Cardiac fibroblast (primary cell): ENCODE results near the gene ATP10A.
"Not testable (repeated sequence)": the region's sequence is repeated elsewhere in the genome, so short reads cannot be mapped to it uniquely, and the experiment has no call there.

Source experiments
- DNase-seq, 2 donors: peaks; one replicate each; pipeline versions ENCODE4 v3.0.0 to v3.0.0-alpha.2; 2010; ENCODE audit warnings: low read depth in 2 of 2
- H3K4me3 ChIP-seq, 2 donors: replicated peaks in 1 of 2; 1 replicate in 1 of 2; 2 replicates in 1 of 2; pipeline ENCODE4 v1.5.1; 2011; ENCODE audit warnings: low read depth in 2 of 2, low read length in 2 of 2, mild to moderate bottlenecking in 2 of 2, moderate library complexity in 1 of 2
- TF ChIP-seq, protein P1 (sequence below): IDR thresholded peaks from one replicate; pipeline ENCODE4 v1.5.1; 2011; ENCODE audit warnings: low read depth, mild to moderate bottlenecking, low read length, inconsistent platforms

The ATP10A gene

DNA sequence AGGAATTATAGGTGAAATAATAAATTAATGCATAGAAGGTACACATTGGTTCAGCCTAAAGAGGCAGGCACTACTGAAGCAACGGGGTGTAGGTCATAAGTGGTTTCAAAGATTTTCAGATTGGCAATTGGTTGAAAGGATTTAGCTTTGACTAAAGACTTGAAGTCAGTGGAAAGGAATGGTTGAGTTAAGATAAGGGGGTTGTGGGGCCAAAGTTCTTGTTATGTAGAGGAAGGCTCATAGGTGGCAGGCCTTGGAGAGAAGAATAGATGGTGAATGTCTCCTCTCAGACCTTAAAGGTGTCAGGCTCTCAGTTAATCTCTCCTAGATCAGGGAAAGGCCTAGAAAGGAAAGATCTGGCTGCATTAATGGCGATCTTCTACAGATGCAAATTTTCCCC is 209.8 kb downstream of the ATP10A start:
- H3K4me3 ChIP-seq: no peak overlapping the region
- no peak for DNase-seq
- TF ChIP-seq, protein P1, sequence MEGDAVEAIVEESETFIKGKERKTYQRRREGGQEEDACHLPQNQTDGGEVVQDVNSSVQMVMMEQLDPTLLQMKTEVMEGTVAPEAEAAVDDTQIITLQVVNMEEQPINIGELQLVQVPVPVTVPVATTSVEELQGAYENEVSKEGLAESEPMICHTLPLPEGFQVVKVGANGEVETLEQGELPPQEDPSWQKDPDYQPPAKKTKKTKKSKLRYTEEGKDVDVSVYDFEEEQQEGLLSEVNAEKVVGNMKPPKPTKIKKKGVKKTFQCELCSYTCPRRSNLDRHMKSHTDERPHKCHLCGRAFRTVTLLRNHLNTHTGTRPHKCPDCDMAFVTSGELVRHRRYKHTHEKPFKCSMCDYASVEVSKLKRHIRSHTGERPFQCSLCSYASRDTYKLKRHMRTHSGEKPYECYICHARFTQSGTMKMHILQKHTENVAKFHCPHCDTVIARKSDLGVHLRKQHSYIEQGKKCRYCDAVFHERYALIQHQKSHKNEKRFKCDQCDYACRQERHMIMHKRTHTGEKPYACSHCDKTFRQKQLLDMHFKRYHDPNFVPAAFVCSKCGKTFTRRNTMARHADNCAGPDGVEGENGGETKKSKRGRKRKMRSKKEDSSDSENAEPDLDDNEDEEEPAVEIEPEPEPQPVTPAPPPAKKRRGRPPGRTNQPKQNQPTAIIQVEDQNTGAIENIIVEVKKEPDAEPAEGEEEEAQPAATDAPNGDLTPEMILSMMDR: no peak

DNA sequence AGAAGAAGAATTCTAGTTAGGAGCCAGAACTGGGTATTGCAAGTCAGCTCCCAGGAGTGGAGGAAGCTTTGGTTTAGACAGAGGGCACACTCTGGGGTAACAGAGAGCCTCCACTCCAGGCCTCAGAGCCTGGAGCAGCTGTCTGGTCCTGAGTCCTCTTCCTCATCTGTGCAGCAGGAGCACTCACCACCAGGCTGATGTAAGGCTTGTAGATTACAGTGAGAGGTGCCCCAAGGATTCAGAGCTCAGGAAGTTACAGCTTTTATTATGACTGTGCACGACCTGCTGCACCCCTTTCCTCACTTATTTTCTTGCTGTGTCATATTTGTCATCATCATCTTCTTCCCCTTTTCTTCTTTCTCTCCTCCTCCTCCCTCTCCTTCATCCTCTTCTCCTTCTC is 210.4 kb downstream of the ATP10A start:
- TF ChIP-seq, protein P1: no peak
- no peak for DNase-seq
- no peak overlapping the region for H3K4me3 ChIP-seq

DNA sequence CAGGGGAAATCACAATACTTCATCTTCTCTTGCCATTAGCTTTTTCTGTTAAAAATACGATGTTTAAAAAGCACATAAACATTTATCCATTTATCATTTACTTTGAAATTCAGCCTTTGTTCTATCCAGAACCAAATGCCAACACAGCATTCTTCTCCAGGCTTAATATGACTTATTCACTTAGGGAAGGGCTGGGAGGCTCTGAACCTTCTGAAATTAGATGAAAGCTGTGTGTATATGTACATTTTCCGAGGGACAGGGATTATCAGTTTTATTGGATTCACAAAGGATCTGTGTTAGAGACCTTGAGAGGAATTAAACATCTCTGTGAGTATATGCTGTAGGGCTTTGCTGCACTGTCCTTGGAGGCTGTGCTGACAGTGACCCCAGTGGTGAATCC is 213.7 kb downstream of the ATP10A start:
- H3K4me3 ChIP-seq: no peak overlapping the region
- no peak for DNase-seq
- TF ChIP-seq, protein P1: no peak

DNA sequence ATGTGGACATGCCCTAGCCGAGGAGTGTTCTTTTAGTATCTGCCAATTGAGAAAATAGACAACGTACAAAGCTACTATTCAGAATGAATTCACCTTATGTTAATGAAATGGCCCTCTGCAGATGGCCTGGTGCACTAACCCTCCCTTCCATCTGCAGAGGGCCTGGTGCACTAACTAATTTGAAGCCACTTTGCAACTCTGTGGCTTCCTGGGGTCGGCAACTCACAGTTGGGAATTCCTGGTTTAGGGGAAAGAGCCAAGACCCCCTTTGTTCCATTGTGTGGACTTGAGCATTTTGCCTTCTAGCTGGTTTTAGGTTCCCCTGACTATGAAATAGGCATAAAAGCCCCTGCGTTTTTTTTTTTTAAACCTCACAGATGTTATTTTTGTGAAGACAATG is 220.0 kb downstream of the ATP10A start:
- no peak for DNase-seq
- TF ChIP-seq, protein P1: no peak
- H3K4me3 ChIP-seq: no peak overlapping the region

DNA sequence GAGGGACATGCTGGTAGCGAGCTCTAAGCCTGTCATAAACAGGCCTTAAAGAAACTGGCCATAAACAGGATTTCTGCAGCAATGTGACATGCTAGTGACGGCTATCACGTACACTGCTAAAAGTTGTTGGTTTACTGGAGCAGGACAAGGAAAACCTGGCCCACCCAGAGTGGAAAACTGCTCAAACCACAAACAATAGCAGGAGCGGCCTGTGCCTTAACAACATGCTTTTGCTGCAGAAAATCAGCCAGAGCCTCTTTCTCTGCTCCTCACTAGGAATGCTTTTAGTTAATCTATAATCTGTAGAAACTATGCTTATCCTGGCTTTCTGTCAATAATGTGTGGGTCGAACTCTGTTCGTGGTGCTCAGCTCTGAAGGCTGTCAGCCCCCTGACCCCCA is 221.4 kb downstream of the ATP10A start:
- DNase-seq: no peak
- no peak overlapping the region for H3K4me3 ChIP-seq
- TF ChIP-seq, protein P1: no peak

DNA sequence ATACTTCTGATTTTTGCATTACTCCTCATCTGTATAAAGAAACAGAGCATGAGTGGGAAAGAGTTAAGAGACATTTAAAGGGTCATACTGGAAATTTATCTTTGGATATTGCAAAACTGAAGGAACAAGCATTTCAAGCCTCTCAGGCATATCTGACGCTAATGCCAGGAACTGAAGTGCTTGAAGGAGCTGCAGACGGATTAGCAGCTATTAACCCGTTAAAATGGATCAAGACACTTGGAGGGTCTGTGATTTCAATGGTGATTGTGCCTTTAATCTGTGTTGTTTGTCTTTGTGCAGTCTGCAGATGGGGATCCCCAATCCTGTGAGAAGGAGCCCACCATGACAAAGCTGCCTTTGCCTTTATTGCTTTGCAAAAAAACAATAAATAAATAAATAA is 221.8 kb downstream of the ATP10A start:
- DNase-seq: no peak
- no peak overlapping the region for H3K4me3 ChIP-seq
- TF ChIP-seq, protein P1: no peak

DNA sequence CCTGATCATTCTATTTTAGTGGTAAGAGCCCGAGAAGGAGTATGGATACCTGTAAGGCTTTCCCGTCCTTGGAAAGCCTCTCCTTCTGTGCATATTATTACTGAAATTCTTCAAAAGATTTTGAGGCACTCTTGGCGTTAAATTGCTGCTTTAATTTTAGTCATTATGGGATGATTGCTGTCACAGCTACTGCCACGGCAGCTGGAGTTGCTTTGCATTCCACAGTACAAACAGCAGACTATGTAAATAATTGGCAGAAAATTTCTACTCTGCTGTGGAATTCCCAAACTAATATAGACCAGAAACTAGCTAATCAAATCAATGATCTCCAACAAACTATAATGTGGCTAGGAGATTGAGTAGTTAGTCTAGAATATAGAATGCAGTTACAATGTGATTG is 222.2 kb downstream of the ATP10A start:
- H3K4me3 ChIP-seq, DNase-seq: not testable (repeated sequence)
